Skeletal muscle cell (primary cell): ENCODE measurements around the gene NRXN3.

Experiments
- DNase-seq: peaks from one replicate; pipeline ENCODE4 v3.0.0-alpha.2; 2010; ENCODE audit warnings: low read depth
- H3K4me3 ChIP-seq: 2 replicates; pipeline ENCODE4 v1.5.1; 2011; ENCODE audit warnings: low read depth, mild to moderate bottlenecking, control low read depth, low read length, moderate library complexity

The NRXN3 gene

GRCh38 chr14:79601579-79601978, 1431.4 kb downstream of the NRXN3 start:
- no peak for DNase-seq
- H3K4me3 ChIP-seq: no peak overlapping the region

GRCh38 chr14:79602045-79602444, 1431.9 kb downstream of the NRXN3 start:
- no peak for DNase-seq
- H3K4me3 ChIP-seq: no peak overlapping the region

GRCh38 chr14:79602742-79603141, 1432.6 kb downstream of the NRXN3 start:
- DNase-seq: no peak
- no peak overlapping the region for H3K4me3 ChIP-seq

- DNase-seq: no peak
- H3K4me3 ChIP-seq: no peak overlapping the region
These were observed 1435.7 kb downstream of the NRXN3 start for GRCh38 chr14:79605849-79606248.

GRCh38 chr14:79608446-79608845, 1438.3 kb downstream of the NRXN3 start:
- no peak for DNase-seq
- no peak overlapping the region for H3K4me3 ChIP-seq

- no peak for DNase-seq
- no peak overlapping the region for H3K4me3 ChIP-seq
These were observed 1443.5 kb downstream of the NRXN3 start for GRCh38 chr14:79613625-79614024.

GRCh38 chr14:79614448-79614847, 1444.3 kb downstream of the NRXN3 start:
- no peak for DNase-seq
- H3K4me3 ChIP-seq: no peak overlapping the region

- no peak for DNase-seq
- H3K4me3 ChIP-seq: no peak overlapping the region
These were observed 1456.9 kb downstream of the NRXN3 start for GRCh38 chr14:79627058-79627457.

- H3K4me3 ChIP-seq: no peak overlapping the region
- DNase-seq: no peak
These were observed 1459.5 kb downstream of the NRXN3 start for GRCh38 chr14:79629411-79630287.

GRCh38 chr14:79630288-79630960, 1460.3 kb downstream of the NRXN3 start:
- DNase-seq: no peak
- no peak overlapping the region for H3K4me3 ChIP-seq

GRCh38 chr14:79631276-79631675, 1461.1 kb downstream of the NRXN3 start:
- no peak overlapping the region for H3K4me3 ChIP-seq
- DNase-seq: no peak

- no peak overlapping the region for H3K4me3 ChIP-seq
- DNase-seq: no peak
These were observed 1468.6 kb downstream of the NRXN3 start for GRCh38 chr14:79638672-79639266.

GRCh38 chr14:79639613-79640012, 1469.4 kb downstream of the NRXN3 start:
- DNase-seq: no peak

GRCh38 chr14:79641371-79641770, 1471.2 kb downstream of the NRXN3 start:
- H3K4me3 ChIP-seq: no peak overlapping the region
- no peak for DNase-seq

More at GRCh38 chr14:79639613-79640012, 1469.4 kb downstream of the NRXN3 start:
- no peak overlapping the region for H3K4me3 ChIP-seq

GRCh38 chr14:79643132-79643531, 1473.0 kb downstream of the NRXN3 start:
- H3K4me3 ChIP-seq: no peak overlapping the region
- no peak for DNase-seq

GRCh38 chr14:79645753-79646362, 1475.7 kb downstream of the NRXN3 start:
- no peak for DNase-seq
- no peak overlapping the region for H3K4me3 ChIP-seq

- no peak for DNase-seq
- H3K4me3 ChIP-seq: no peak overlapping the region
These were observed 1479.7 kb downstream of the NRXN3 start for GRCh38 chr14:79649856-79650255.

GRCh38 chr14:79652513-79653307, 1482.5 kb downstream of the NRXN3 start:
- DNase-seq: no peak
- H3K4me3 ChIP-seq: no peak overlapping the region

GRCh38 chr14:79656056-79656455, 1485.9 kb downstream of the NRXN3 start:
- DNase-seq: no peak
- no peak overlapping the region for H3K4me3 ChIP-seq
